Astrocyte (in vitro differentiated cells and primary cell): ENCODE results near the gene COL19A1. TPM values are rescaled to one million over a fixed set of nuclear protein-coding genes. Genes with fewer than 3 reads are reported as not detected.

Experiments used
- DNase-seq: peaks from one replicate; pipeline ENCODE4 v3.0.0-alpha.2; 2010; ENCODE audit warnings: low read depth
- FAIRE-seq: peaks from 2 replicates; lab custom pipeline; 2011; peaks lifted over from hg19 to GRCh38; lab: Jason Lieb, UNC
- H2AFZ ChIP-seq: 2 replicates; pipeline ENCODE4 v1.6.0; 2012; ENCODE audit warnings: low read depth, low read length, inconsistent platforms
- H3K27ac ChIP-seq: 2 replicates; pipeline ENCODE4 v1.5.1; 2011; ENCODE audit warnings: low read depth, low read length, inconsistent platforms
- H3K27me3 ChIP-seq: 2 replicates; pipeline ENCODE4 v1.6.0; 2011; ENCODE audit warnings: low read length, inconsistent platforms; ENCODE audit not compliant: insufficient read depth
- H3K36me3 ChIP-seq: 2 replicates; pipeline ENCODE4 v1.5.1; 2011; ENCODE audit warnings: low read length, inconsistent platforms; ENCODE audit not compliant: insufficient read depth
- H3K4me1 ChIP-seq: 2 replicates; pipeline ENCODE4 v1.5.1; 2011; ENCODE audit warnings: low read length, inconsistent platforms; ENCODE audit not compliant: insufficient read depth
- H3K4me2 ChIP-seq: 2 replicates; pipeline ENCODE4 v1.6.0; 2012; ENCODE audit warnings: low read length, inconsistent platforms
- H3K4me3 ChIP-seq: 2 replicates; pipeline ENCODE4 v1.5.1; 2011; ENCODE audit warnings: low read depth, mild to moderate bottlenecking, low read length, inconsistent platforms; ENCODE audit not compliant: insufficient read depth
- H3K79me2 ChIP-seq: 2 replicates; pipeline ENCODE4 v1.6.0; 2012; ENCODE audit warnings: mild to moderate bottlenecking, low read length, inconsistent platforms; ENCODE audit not compliant: insufficient read depth
- H3K9ac ChIP-seq: 2 replicates; pipeline ENCODE4 v1.6.0; 2012; ENCODE audit warnings: mild to moderate bottlenecking, low read length, inconsistent platforms
- H3K9me3 ChIP-seq: 2 replicates; pipeline ENCODE4 v1.5.1; 2012; ENCODE audit warnings: low read depth, mild to moderate bottlenecking, low read length, inconsistent platforms; ENCODE audit not compliant: insufficient read depth
- H4K20me1 ChIP-seq: 2 replicates; pipeline ENCODE4 v1.6.0; 2012; ENCODE audit warnings: low read length, inconsistent platforms; ENCODE audit not compliant: insufficient read depth
- H3K27ac Mint-ChIP-seq: one replicate; pipeline ENCODE4 v1.8.0; 2021; ENCODE audit warnings: mild to moderate bottlenecking, mixed read lengths; ENCODE audit not compliant: unreplicated experiment
- H3K27me3 Mint-ChIP-seq: one replicate; pipeline ENCODE4 v1.8.0; 2021; ENCODE audit warnings: low read depth, mixed read lengths; ENCODE audit not compliant: unreplicated experiment
- H3K36me3 Mint-ChIP-seq: one replicate; pipeline ENCODE4 v1.8.0; 2021; ENCODE audit warnings: low read depth, mixed read lengths; ENCODE audit not compliant: unreplicated experiment
- H3K4me1 Mint-ChIP-seq: one replicate; pipeline ENCODE4 v1.8.0; 2021; ENCODE audit warnings: low read depth, mixed read lengths; ENCODE audit not compliant: unreplicated experiment
- H3K4me3 Mint-ChIP-seq: one replicate; pipeline ENCODE4 v1.8.0; 2021; ENCODE audit warnings: mild to moderate bottlenecking, moderate library complexity, mixed read lengths; ENCODE audit not compliant: unreplicated experiment
- H3K9me3 Mint-ChIP-seq: one replicate; pipeline ENCODE4 v1.8.0; 2021; ENCODE audit warnings: mild to moderate bottlenecking, mixed read lengths; ENCODE audit not compliant: unreplicated experiment
- CTCF ChIP-seq: IDR thresholded peaks from 2 replicates; pipeline ENCODE4 v1.5.1; 2011; ENCODE audit warnings: low read depth, mild to moderate bottlenecking, inconsistent platforms, low read length, moderate library complexity; ENCODE audit not compliant: insufficient read depth
- EZH2 ChIP-seq: IDR thresholded peaks from 2 replicates; pipeline ENCODE4 v1.6.1; 2012; ENCODE audit warnings: mild to moderate bottlenecking, low read length, inconsistent platforms; ENCODE audit not compliant: insufficient read depth
- total RNA-seq: library from RNA; stranded (reverse); gene quantifications from 2 replicates; pipeline ENCODE4 v1.2.1, GENCODE V29; 2021

Gene COL19A1
- total RNA-seq, 1 donor from 2014 or later = 0.18 TPM

GRCh38 chr6:70221715-70222438, 355.5 kb downstream of the COL19A1 start:
- FAIRE-seq (no peak), DNase-seq (no peak)
- Histone ChIP-seq H3K4me1 (no peaks in the 10 kb centered on the region), H3K4me3 (no peak overlapping the region), H3K9ac (no peak overlapping the region), H3K79me2 (no peaks in the 10 kb centered on the region), H3K27me3 (peaks cover 21% of the 10 kb centered on the region), H3K27ac (no peak overlapping the region), H3K36me3 (no peaks in the 10 kb centered on the region), H3K9me3 (no peaks in the 10 kb centered on the region), H4K20me1 (no peaks in the 10 kb centered on the region), H2AFZ (no peak overlapping the region), H3K4me2 (no peak overlapping the region)
- no peaks in the 10 kb centered on the region for H3K4me1 Mint-ChIP-seq
- H3K9me3 Mint-ChIP-seq = peaks cover 2% of the 10 kb centered on the region
- H3K27ac Mint-ChIP-seq = no peak overlapping the region
- H3K36me3 Mint-ChIP-seq = no peaks in the 10 kb centered on the region
- TF ChIP-seq CTCF = no peak
- no peak for TF ChIP-seq EZH2
- no peak overlapping the region for H3K4me3 Mint-ChIP-seq
- peaks cover 11% of the 10 kb centered on the region for H3K27me3 Mint-ChIP-seq

- Histone ChIP-seq H3K27me3 (peaks cover 21% of the 10 kb centered on the region), H3K4me2 (no peak overlapping the region), H3K79me2 (no peaks in the 10 kb centered on the region), H3K27ac (no peak overlapping the region), H3K4me1 (no peaks in the 10 kb centered on the region), H2AFZ (no peak overlapping the region), H4K20me1 (no peaks in the 10 kb centered on the region), H3K9ac (no peak overlapping the region), H3K9me3 (no peaks in the 10 kb centered on the region), H3K36me3 (no peaks in the 10 kb centered on the region), H3K4me3 (no peak overlapping the region)
- H3K27ac Mint-ChIP-seq = no peak overlapping the region
- no peaks in the 10 kb centered on the region for H3K9me3 Mint-ChIP-seq
- H3K27me3 Mint-ChIP-seq = peaks cover 11% of the 10 kb centered on the region
- DNase-seq (no peak), FAIRE-seq (no peak)
- H3K4me3 Mint-ChIP-seq = no peak overlapping the region
- TF ChIP-seq CTCF = no peak
- no peak for TF ChIP-seq EZH2
- no peaks in the 10 kb centered on the region for H3K36me3 Mint-ChIP-seq
- H3K4me1 Mint-ChIP-seq = no peaks in the 10 kb centered on the region
Measured at GRCh38 chr6:70222439-70222749, 356.0 kb downstream of the COL19A1 start.

- Histone ChIP-seq H4K20me1 (no peaks in the 10 kb centered on the region), H3K4me3 (no peak overlapping the region), H3K4me2 (no peak overlapping the region), H3K36me3 (no peaks in the 10 kb centered on the region), H3K9me3 (no peaks in the 10 kb centered on the region), H3K9ac (no peak overlapping the region), H3K27ac (no peak overlapping the region), H3K4me1 (no peaks in the 10 kb centered on the region), H3K79me2 (no peaks in the 10 kb centered on the region), H3K27me3 (peaks cover 15% of the 10 kb centered on the region), H2AFZ (no peak overlapping the region)
- Mint-ChIP-seq H3K36me3 (no peaks in the 10 kb centered on the region), H3K9me3 (no peaks in the 10 kb centered on the region), H3K27me3 (peaks cover 11% of the 10 kb centered on the region), H3K27ac (no peak overlapping the region), H3K4me3 (no peak overlapping the region), H3K4me1 (no peaks in the 10 kb centered on the region)
- DNase-seq (no peak), FAIRE-seq (no peak)
- TF ChIP-seq CTCF = no peak
- no peak for TF ChIP-seq EZH2
Measured at GRCh38 chr6:70225055-70225454, 358.7 kb downstream of the COL19A1 start.
